WI38 (cell line): Measurements from ENCODE around the gene HACD2.

Source experiments
- H3K4me3 ChIP-seq: 2 replicates; pipeline ENCODE4 v1.5.1; 2011; ENCODE audit warnings: low read depth, mild to moderate bottlenecking, control low read depth, low read length
- CTCF ChIP-seq: IDR thresholded peaks from 2 replicates; pipeline ENCODE4 v1.5.1; 2012; ENCODE audit warnings: low read depth, mild to moderate bottlenecking, control low read depth, low read length

Gene HACD2

GRCh38 chr3:123568034-123568433 lies 16.8 kb downstream of the HACD2 start:
- H3K4me3 ChIP-seq = no peak overlapping the region
- no peak for TF ChIP-seq CTCF

DNA sequence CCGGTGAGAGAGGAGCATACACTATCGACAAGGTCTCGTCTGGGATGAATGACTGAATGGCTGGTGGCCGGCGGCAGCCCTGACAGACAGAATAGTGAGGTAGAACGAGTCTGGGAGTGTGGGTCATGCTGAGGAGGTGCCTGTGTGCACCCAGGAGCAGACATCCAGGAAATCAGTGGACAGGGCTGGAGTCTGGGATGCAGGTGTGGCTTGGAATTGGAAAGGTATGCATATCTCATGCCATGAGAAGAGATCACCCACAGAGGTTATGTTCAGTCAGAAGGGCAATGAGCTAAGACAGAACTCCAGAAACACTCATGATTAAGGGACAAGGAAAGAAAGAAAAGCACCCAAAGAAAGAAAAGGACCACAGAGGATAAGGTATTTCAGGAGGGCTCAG lies 20.8 kb downstream of the HACD2 start:
- no peak for TF ChIP-seq CTCF
- no peak overlapping the region for H3K4me3 ChIP-seq

DNA sequence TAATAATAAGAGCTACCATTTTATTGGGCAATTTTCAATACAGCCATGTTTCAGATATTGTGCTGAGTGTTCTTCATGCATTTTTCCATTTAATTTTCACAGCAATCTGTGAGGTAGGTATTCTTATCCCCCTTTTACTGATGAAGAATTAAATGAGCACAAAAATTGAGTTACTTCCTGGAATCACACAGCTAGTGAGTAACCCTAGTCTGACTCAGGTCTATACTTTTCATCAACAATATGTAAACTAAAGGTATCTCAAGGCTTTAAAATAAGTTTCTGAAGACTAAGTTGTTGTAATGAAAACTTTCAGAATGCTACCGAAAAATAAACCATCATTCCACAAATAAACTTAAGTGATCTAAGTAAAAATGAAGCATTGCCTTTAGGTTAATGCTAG lies 22.3 kb downstream of the HACD2 start:
- TF ChIP-seq CTCF = no peak
- H3K4me3 ChIP-seq = no peak overlapping the region

DNA sequence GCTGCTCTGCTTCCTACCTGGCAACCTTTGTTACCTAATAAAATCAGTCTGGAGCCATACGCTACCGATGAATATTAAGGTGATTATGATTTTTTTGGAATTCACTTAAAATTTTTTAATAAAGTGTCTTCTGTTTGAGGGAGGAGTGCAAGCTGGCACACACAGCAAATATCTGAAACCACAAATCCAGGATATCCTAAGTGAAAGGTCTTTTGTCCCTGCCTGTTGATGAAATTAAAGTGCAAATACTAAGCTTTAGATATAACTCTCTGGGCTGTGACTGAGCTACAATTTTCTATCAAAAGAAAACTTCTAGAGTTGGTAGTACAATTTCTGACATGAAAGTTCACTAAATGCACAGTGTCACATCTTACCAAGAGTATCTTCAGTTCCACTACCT lies 23.7 kb downstream of the HACD2 start:
- H3K4me3 ChIP-seq = no peak overlapping the region
- TF ChIP-seq CTCF = no peak

DNA sequence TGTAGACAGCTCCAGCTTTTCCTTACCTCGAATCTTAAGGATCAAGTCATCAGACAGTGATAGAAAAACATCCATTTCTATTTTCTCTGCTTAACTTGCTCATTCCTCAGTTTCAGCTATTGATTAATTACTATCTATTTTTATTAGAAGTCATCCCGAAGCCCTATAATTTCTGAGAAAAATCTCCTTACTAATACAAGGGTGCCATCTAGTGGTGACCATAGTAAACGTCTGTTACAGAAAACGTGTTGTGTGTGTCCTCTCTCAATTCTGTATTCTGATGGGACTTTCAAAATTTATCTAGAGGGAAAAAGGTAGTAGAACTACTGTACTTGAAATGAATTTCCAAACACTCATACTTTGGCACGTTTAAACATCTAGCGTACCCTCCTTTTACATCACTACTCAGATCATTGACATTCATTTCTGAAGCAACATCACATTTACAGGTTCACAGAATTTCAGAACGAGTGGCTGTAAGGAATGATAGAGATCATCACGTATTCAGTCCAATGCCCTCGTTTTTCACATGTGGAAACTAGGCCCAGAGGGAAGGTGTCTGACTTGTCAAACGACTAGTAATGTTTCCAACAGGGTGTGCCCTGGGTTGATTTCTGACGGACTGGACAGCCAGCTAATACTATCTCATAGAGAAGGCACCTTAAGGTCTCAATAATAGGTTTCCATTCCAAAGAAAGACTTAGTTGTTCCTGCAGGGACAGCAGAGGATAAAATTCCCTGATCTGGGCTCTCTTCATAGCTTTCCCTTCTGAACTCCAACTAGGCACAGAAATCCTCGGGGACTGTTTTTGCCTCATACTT lies 25.6 kb downstream of the HACD2 start:
- peak; percentile 42; the same call in 1 of the 2 replicates for TF ChIP-seq CTCF
- H3K4me3 ChIP-seq = no peak overlapping the region

DNA sequence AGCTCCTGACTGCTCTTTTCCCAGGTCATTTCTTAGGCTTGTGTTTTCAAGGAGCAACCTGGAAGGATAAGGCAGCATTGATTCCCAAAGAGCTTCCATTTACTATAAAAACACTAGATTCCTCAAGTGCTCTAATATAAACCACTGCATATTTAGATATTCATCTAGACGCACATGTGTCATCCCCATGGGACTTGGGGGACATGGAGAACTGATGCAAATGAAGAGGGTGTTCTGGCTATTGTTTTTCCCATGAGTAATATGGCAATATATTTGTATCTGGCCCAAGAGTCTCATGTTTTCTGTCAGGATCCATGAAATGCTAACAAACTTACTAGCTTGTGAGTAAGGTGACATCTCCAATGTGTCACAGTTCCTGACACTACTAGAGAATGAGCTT lies 31.3 kb downstream of the HACD2 start:
- no peak overlapping the region for H3K4me3 ChIP-seq
- no peak for TF ChIP-seq CTCF

GRCh38 chr3:123552768-123553167 lies 32.1 kb downstream of the HACD2 start:
- TF ChIP-seq CTCF = no peak
- no peak overlapping the region for H3K4me3 ChIP-seq
